H1 (cell line): ENCODE measurements around the gene NPR2. TPM values are rescaled to one million over a fixed set of nuclear protein-coding genes. Genes with fewer than 3 reads are reported as not detected.

ENCODE experiments used
- CTCF ChIA-PET: fragments of 300-600 bp; sonication (Branson Sonifier 250); formaldehyde crosslinking; loops from one replicate; lab custom pipeline; 2021; ENCODE audit not compliant: partially characterized antibody; lab: Charles Lee
- POLR2A ChIA-PET: fragments of 300-600 bp; sonication (Branson Sonifier 250); formaldehyde crosslinking; loops from one replicate; lab custom pipeline; 2021; ENCODE audit warnings: inconsistent platforms; ENCODE audit not compliant: partially characterized antibody; lab: Charles Lee
- DNase-seq, 2 experiments: peaks; one replicate each; pipeline versions ENCODE4 v3.0.0 to v3.0.0-alpha.2; 2010 to 2022; ENCODE audit warnings: low spot score in 2 of 2, low read depth in 1 of 2, mixed read lengths in 1 of 2
- FAIRE-seq: peaks from 2 replicates; lab custom pipeline; 2011; peaks lifted over from hg19 to GRCh38; lab: Jason Lieb, UNC
- H2AFZ ChIP-seq: 2 replicates; pipeline ENCODE4 v1.8.1; 2012; ENCODE audit warnings: low read length, inconsistent platforms
- H2AK5ac ChIP-seq: 2 replicates; pipeline ENCODE4 v1.6.1; 2013; ENCODE audit warnings: low read depth, low read length
- H2BK120ac ChIP-seq: replicated peaks from 2 replicates; pipeline ENCODE3; 2013; ENCODE audit warnings: low read depth, low read length, inconsistent platforms
- H2BK12ac ChIP-seq: 2 replicates; pipeline ENCODE4 v1.6.1; 2013; ENCODE audit warnings: low read depth, low read length
- H2BK15ac ChIP-seq: 2 replicates; pipeline ENCODE4 v1.6.1; 2013; ENCODE audit warnings: low read length
- H2BK20ac ChIP-seq: 2 replicates; pipeline ENCODE4 v1.6.1; 2013; ENCODE audit warnings: low read length
- H2BK5ac ChIP-seq: 2 replicates; pipeline ENCODE4 v1.6.1; 2013; ENCODE audit warnings: low read depth, low read length
- H3K14ac ChIP-seq: 2 replicates; pipeline ENCODE4 v1.6.1; 2013; ENCODE audit warnings: inconsistent platforms; ENCODE audit not compliant: insufficient read length
- H3K18ac ChIP-seq: 2 replicates; pipeline ENCODE4 v1.6.1; 2013; ENCODE audit warnings: low read length; ENCODE audit errors: extremely low read depth
- H3K23ac ChIP-seq: 2 replicates; pipeline ENCODE4 v1.6.1; 2013; ENCODE audit warnings: inconsistent platforms; ENCODE audit not compliant: insufficient read length
- H3K23me2 ChIP-seq: 2 replicates; pipeline ENCODE4 v1.6.1; 2013; ENCODE audit warnings: low read depth, low read length
- H3K27ac ChIP-seq: 2 replicates; pipeline ENCODE4 v1.6.1; 2011; ENCODE audit warnings: low read depth, low read length, inconsistent platforms
- H3K27me3 ChIP-seq, 4 experiments: replicated peaks in 1 of 4; 1 replicate in 1 of 4; 2 replicates in 3 of 4; pipeline versions ENCODE4 v1.6.1 to v1.8.1; 2011 to 2013; ENCODE audit warnings: low read length in 3 of 4, mild to moderate bottlenecking in 3 of 4, inconsistent platforms in 2 of 4, mixed read lengths in 2 of 4, moderate library complexity in 1 of 4; ENCODE audit not compliant: control insufficient read depth in 3 of 4, insufficient read depth in 3 of 4; ENCODE audit errors: extremely low read depth in 1 of 4
- H3K36me3 ChIP-seq, 4 experiments: 2 replicates each; pipeline versions ENCODE4 v1.6.1 to v1.8.1; 2011 to 2013; ENCODE audit warnings: mild to moderate bottlenecking in 4 of 4, low read length in 3 of 4, moderate library complexity in 2 of 4, control low read depth in 1 of 4, inconsistent platforms in 1 of 4; ENCODE audit not compliant: insufficient read depth in 4 of 4, control insufficient read depth in 2 of 4
- H3K4ac ChIP-seq: replicated peaks from 2 replicates; pipeline ENCODE3; 2013; ENCODE audit warnings: low read length, low read depth, mixed read lengths, inconsistent platforms; ENCODE audit not compliant: insufficient read length
- H3K4me1 ChIP-seq, 4 experiments: replicated peaks in 1 of 4; 1 replicate in 1 of 4; 2 replicates in 3 of 4; pipeline versions ENCODE4 v1.6.1 to v1.8.1; 2011 to 2013; ENCODE audit warnings: low read length in 3 of 4, inconsistent platforms in 2 of 4, mixed read lengths in 1 of 4; ENCODE audit not compliant: insufficient read depth in 4 of 4, control insufficient read depth in 3 of 4
- H3K4me2 ChIP-seq, 2 experiments: 2 replicates each; pipeline versions ENCODE4 v1.6.1 to v1.8.1; 2011 to 2013; ENCODE audit warnings: low read depth in 2 of 2, low read length in 2 of 2, control low read depth in 1 of 2, inconsistent platforms in 1 of 2, mild to moderate bottlenecking in 1 of 2; ENCODE audit not compliant: insufficient read depth in 1 of 2
- H3K4me3 ChIP-seq, 4 experiments: fragments of 200-600, 300-600 bp in 1 of 4; sonication (generic), shearing (Covaris generic), sonication (Bioruptor Twin) in 1 of 4; 2 replicates each; pipeline versions ENCODE4 v1.5.1 to v1.8.1; 2011 to 2016; ENCODE audit warnings: low read length in 4 of 4, low read depth in 3 of 4, control low read depth in 2 of 4, inconsistent platforms in 2 of 4, mild to moderate bottlenecking in 2 of 4, mixed read lengths in 1 of 4, moderate library complexity in 1 of 4; ENCODE audit not compliant: insufficient read depth in 2 of 4; ENCODE audit errors: extremely low read depth in 1 of 4
- H3K56ac ChIP-seq: replicated peaks from 2 replicates; pipeline ENCODE3; 2013; ENCODE audit warnings: low read depth, mild to moderate bottlenecking, mixed read lengths, low read length, inconsistent platforms; ENCODE audit not compliant: insufficient read length
- H3K79me1 ChIP-seq: 2 replicates; pipeline ENCODE4 v1.6.1; 2013; ENCODE audit warnings: low read depth, low read length, control low read depth
- H3K79me2 ChIP-seq, 2 experiments: 2 replicates each; pipeline versions ENCODE4 v1.6.1 to v1.8.1; 2012 to 2013; ENCODE audit warnings: low read length in 2 of 2, mild to moderate bottlenecking in 2 of 2, inconsistent platforms in 1 of 2; ENCODE audit not compliant: insufficient read depth in 2 of 2, control insufficient read depth in 1 of 2
- H3K9ac ChIP-seq, 4 experiments: replicated peaks in 1 of 4; 1 replicate in 1 of 4; 2 replicates in 3 of 4; pipeline versions ENCODE4 v1.6.1 to v1.8.1; 2011 to 2013; ENCODE audit warnings: low read depth in 3 of 4, low read length in 3 of 4, control low read depth in 2 of 4, mild to moderate bottlenecking in 2 of 4, moderate library complexity in 2 of 4, inconsistent platforms in 1 of 4; ENCODE audit errors: extremely low read depth in 1 of 4
- H3K9me3 ChIP-seq, 2 experiments: 2 replicates each; pipeline versions ENCODE4 v1.6.1 to v1.8.1; 2012 to 2013; ENCODE audit warnings: mild to moderate bottlenecking in 2 of 2, moderate library complexity in 2 of 2, control low read depth in 1 of 2, inconsistent platforms in 1 of 2, low read depth in 1 of 2, low read length in 1 of 2, mixed read lengths in 1 of 2; ENCODE audit not compliant: insufficient read depth in 2 of 2
- H4K20me1 ChIP-seq, 2 experiments: replicated peaks in 1 of 2; 2 replicates each; pipeline versions ENCODE3 to v1.8.1; 2011 to 2013; ENCODE audit warnings: inconsistent platforms in 2 of 2, low read length in 2 of 2, mild to moderate bottlenecking in 1 of 2; ENCODE audit not compliant: insufficient read depth in 2 of 2, control insufficient read depth in 1 of 2
- H4K5ac ChIP-seq: 2 replicates; pipeline ENCODE4 v1.6.1; 2013; ENCODE audit warnings: low read length, low read depth, mixed read lengths, inconsistent platforms; ENCODE audit not compliant: insufficient read length
- H4K8ac ChIP-seq: 2 replicates; pipeline ENCODE4 v1.8.0; 2013; ENCODE audit warnings: mild to moderate bottlenecking, moderate library complexity, low read length, inconsistent platforms; ENCODE audit not compliant: insufficient read depth; ENCODE audit errors: extremely low read depth
- H4K91ac ChIP-seq: replicated peaks from 2 replicates; pipeline ENCODE3; 2013; ENCODE audit warnings: low read length, mixed read lengths, inconsistent platforms; ENCODE audit not compliant: insufficient read length
- ASH2L ChIP-seq: fragments of 200-600, 300-600 bp; sonication (generic); IDR thresholded peaks from one replicate; pipeline ENCODE4 v1.7.1; 2017; ENCODE audit warnings: low read length
- POLR2A ChIP-seq, 2 experiments: IDR thresholded peaks; 1 replicate in 1 of 2; 2 replicates in 1 of 2; pipeline ENCODE4 v1.6.1; 2011; ENCODE audit warnings: low read depth in 2 of 2, low read length in 2 of 2, mild to moderate bottlenecking in 2 of 2; ENCODE audit errors: control extremely low read depth in 1 of 2
- TAF1 ChIP-seq: IDR thresholded peaks from 2 replicates; pipeline ENCODE4 v1.6.1; 2011; ENCODE audit warnings: mild to moderate bottlenecking, low read depth, low read length
- TEAD4 ChIP-seq: IDR thresholded peaks from 2 replicates; pipeline ENCODE4 v1.6.1; 2012; ENCODE audit warnings: low read depth, low read length, inconsistent platforms, mixed read lengths
- WGBS, 2 experiments: shearing (Covaris generic) in 1 of 2; methylation state at CpG; one replicate each; pipeline versions ENCODE4 v1.1.6 to v1.1.7; 2013 to 2015; ENCODE audit warnings: low lambda C conversion rate in 2 of 2, mixed read lengths in 2 of 2, inconsistent platforms in 1 of 2, low coverage in 1 of 2, missing lambda C conversion rate in 1 of 2; ENCODE audit not compliant: insufficient replicate concordance in 2 of 2, insufficient coverage in 1 of 2, insufficient read length in 1 of 2; ENCODE audit errors: extremely low coverage in 1 of 2, missing lambda C conversion rate in 1 of 2; 5-methylcytosine and 5-hydroxymethylcytosine counted together
- polyA plus RNA-seq, 7 experiments: library from polyadenylated mRNA; depleted of rRNA in 3 of 7; stranded (reverse) in 5 of 7; unstranded in 2 of 7; fragments of >200 nt in 5 of 7; fragments of 200-250 nt in 2 of 7; gene quantifications; 1 replicate in 5 of 7; 2 replicates in 1 of 7; 4 replicates in 1 of 7; pipeline versions ENCODE4 v1.2.1 to v1.2.3, GENCODE V29; 2011 to 2013; ENCODE audit warnings: missing spikeins in 2 of 7, mixed read lengths in 2 of 7
- total RNA-seq: library from RNA; stranded (reverse); fragmentation: NEBNext Ultra II Directional; extraction: Animal tissue kit (Norgen Biotek cat#: 25700); gene quantifications from 2 replicates; pipeline ENCODE4 v1.2.1, GENCODE V29; 2021

Gene NPR2
- total and polyA plus RNA-seq, 2 of the 8 experiments (the other 6 are each of a cell fraction or from before 2014, with no cell fraction given): 11.0 to 17.0 TPM

DNA sequence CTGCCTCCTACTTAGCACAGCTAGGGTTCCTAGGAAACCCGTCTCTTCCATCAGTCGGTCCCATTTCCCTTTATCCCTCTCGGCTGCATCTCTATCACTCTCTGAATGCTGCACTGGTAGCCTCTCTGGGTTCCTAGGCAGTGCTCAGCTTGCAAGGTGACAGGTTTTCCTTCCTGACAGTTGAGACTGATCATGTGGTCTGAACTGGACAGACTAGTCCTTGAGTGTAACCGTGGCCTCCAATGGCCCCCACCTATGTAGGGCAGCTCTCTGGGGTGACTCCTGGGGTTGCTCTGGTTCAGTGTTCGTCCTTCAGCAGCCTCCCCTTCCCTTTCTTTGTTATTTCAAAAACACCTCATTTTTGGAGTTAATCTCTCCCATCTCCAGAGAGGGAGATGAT lies 41.4 kb downstream of the NPR2 start:
- Histone ChIP-seq H4K8ac (no peak overlapping the region), H3K4me1 (peaks cover 0 to 12% (median 5%) of the 10 kb centered on the region in 4 experiments; a peak in 5 of 7 replicates), H2AK5ac (no peak overlapping the region), H2BK15ac (no peak overlapping the region), H3K23me2 (peaks cover 10% of the 10 kb centered on the region), H3K36me3 (no peaks in the 10 kb centered on the region), H3K23ac (no peak overlapping the region), H3K56ac (no peak overlapping the region), H3K4ac (no peak overlapping the region), H3K79me2 (no peaks in the 10 kb centered on the region), H4K91ac (no peak overlapping the region), H3K9ac (no peak overlapping the region), H4K5ac (no peak overlapping the region), H3K27ac (no peak overlapping the region), H3K79me1 (no peaks in the 10 kb centered on the region), H2BK20ac (no peak overlapping the region), H2AFZ (no peak overlapping the region), H3K4me2 (no peak overlapping the region), H2BK12ac (no peak overlapping the region), H2BK5ac (no peak overlapping the region), H3K14ac (no peak overlapping the region), H4K20me1 (no peaks in the 10 kb centered on the region), H3K27me3 (no peaks in the 10 kb centered on the region), H2BK120ac (no peak overlapping the region), H3K4me3 (no peak overlapping the region), H3K9me3 (no peaks in the 10 kb centered on the region), H3K18ac (no peak overlapping the region)
- 85% methylated on average over 5 of the region's 5 CpGs; no CpG with 5 or more reads in 1 of the 2 experiments for WGBS, 2 experiments
- TF ChIP-seq ASH2L (no peak), TEAD4 (no peak), TAF1 (no peak), POLR2A (IDR thresholded peaks at IDR 0.05; ENCODE audit: control extremely low read depth in 1 of 2, low read depth in 2 of 2, low read length in 2 of 2) (no peak)
- no peak for DNase-seq
- CTCF ChIA-PET: interaction anchor here (0.6 to 16.5 kb wide), 6 partner anchors 8 to 43 kb away, joined by 3 to 172 read pairs (median 3); partner anchors contain the start of genes FAM221B and TMEM8B
- no peak for FAIRE-seq
- POLR2A ChIA-PET: interaction anchor here (2.0 to 3.2 kb wide), 3 partner anchors 9 to 19 kb away, joined by 7 to 18 read pairs (median 9); partner anchors contain the start of gene HINT2
